ENCODE measurements around the gene GVQW3. TPM values are rescaled to one million over a fixed set of nuclear protein-coding genes. Genes with fewer than 3 reads are reported as not detected.

Gene GVQW3
- total and polyA plus RNA-seq, 2 of the 13 experiments (the other 11 are each of a cell fraction or from before 2014, with no cell fraction given), result 5.0 to 5.6 TPM

GRCh38 chr11:76380159-76380976 lies 755 bp upstream of the GVQW3 start (continued):
- TF ChIP-seq ZNF142 (CRISPR knock-in tag; IDR thresholded peaks at IDR 0.05), result peak; percentile 65; the same call in 1 of the 2 replicates
- 0 out of 2 replicates have a peak, but pooled peaks have one; percentile 33 for TF ChIP-seq NR1H2 (CRISPR knock-in tag; IDR thresholded peaks at IDR 0.05; ENCODE audit: borderline replicate concordance, low read depth)
- TF ChIP-seq ZNF607 (CRISPR knock-in tag; IDR thresholded peaks at IDR 0.05; ENCODE audit: borderline replicate concordance), result 0 out of 2 replicates have a peak, but pooled peaks have one; percentile 10
- TF ChIP-seq ZNF710 (CRISPR knock-in tag; IDR thresholded peaks at IDR 0.05; ENCODE audit: borderline replicate concordance), result 0 out of 2 replicates have a peak, but pooled peaks have one; percentile 4
- TF ChIP-seq ZNF800 (CRISPR knock-in tag; IDR thresholded peaks at IDR 0.05), result 0 out of 2 replicates have a peak, but pooled peaks have one; percentile 34
- no peak for TF ChIP-seq ZNF205 (CRISPR knock-in tag; IDR thresholded peaks at IDR 0.05)
- TF ChIP-seq FOXK2 (IDR thresholded peaks at IDR 0.05), result no peak
- TF ChIP-seq ZNF557 (CRISPR knock-in tag; IDR thresholded peaks at IDR 0.05), result no peak
- no peak for TF ChIP-seq ZNF883 (CRISPR knock-in tag; IDR thresholded peaks at IDR 0.05; ENCODE audit: not compliant biosample characterization)
- TF ChIP-seq ZMAT3 (CRISPR knock-in tag; conservative IDR thresholded peaks at IDR 0.05), result no peak
- TF ChIP-seq ZNF331 (CRISPR knock-in tag; IDR thresholded peaks at IDR 0.05), result no peak
- no peak for TF ChIP-seq TOPORS (CRISPR knock-in tag; IDR thresholded peaks at IDR 0.05)
- TF ChIP-seq ZNF234 (CRISPR knock-in tag; conservative IDR thresholded peaks at IDR 0.05), result no peak
- TF ChIP-seq YEATS4 (CRISPR knock-in tag; IDR thresholded peaks at IDR 0.05; ENCODE audit: borderline replicate concordance), result peak; percentile 56
- TF ChIP-seq MXD1 (CRISPR knock-in tag; IDR thresholded peaks at IDR 0.05), result 0 out of 2 replicates have a peak, but pooled peaks have one; percentile 36
- peak; percentile 39; the same call in 1 of the 2 replicates for TF ChIP-seq ZNF543 (CRISPR knock-in tag; IDR thresholded peaks at IDR 0.05)
- no peak; the same call in 1 of the 2 replicates for TF ChIP-seq MED13 (CRISPR knock-in tag; IDR thresholded peaks at IDR 0.05)
- TF ChIP-seq IRX3 (CRISPR knock-in tag; IDR thresholded peaks at IDR 0.05; ENCODE audit: borderline replicate concordance, low read depth), result peak; percentile 3; the same call in 1 of the 2 replicates
- no peak for TF ChIP-seq SRF (IDR thresholded peaks at IDR 0.05; ENCODE audit: low read depth, low read length)
